Fibroblast of mammary gland (primary cell): ENCODE measurements around the gene IL1RAPL2.
"Not testable (repeated sequence)": the region's sequence is repeated elsewhere in the genome, so short reads cannot be mapped to it uniquely, and the experiment has no call there.

Experiments
- DNase-seq: peaks from one replicate; pipeline ENCODE4 v3.0.0-alpha.2; 2010; ENCODE audit warnings: low read depth
- H3K4me3 ChIP-seq: 2 replicates; pipeline ENCODE4 v1.5.1; 2011; ENCODE audit warnings: low read depth, mild to moderate bottlenecking, low read length, moderate library complexity; ENCODE audit not compliant: control insufficient read depth
- CTCF ChIP-seq: conservative IDR thresholded peaks from 2 replicates; pipeline ENCODE4 v1.5.1; 2011; ENCODE audit warnings: low read depth, low read length, inconsistent platforms; ENCODE audit not compliant: control insufficient read depth, insufficient read depth

The IL1RAPL2 gene

DNA sequence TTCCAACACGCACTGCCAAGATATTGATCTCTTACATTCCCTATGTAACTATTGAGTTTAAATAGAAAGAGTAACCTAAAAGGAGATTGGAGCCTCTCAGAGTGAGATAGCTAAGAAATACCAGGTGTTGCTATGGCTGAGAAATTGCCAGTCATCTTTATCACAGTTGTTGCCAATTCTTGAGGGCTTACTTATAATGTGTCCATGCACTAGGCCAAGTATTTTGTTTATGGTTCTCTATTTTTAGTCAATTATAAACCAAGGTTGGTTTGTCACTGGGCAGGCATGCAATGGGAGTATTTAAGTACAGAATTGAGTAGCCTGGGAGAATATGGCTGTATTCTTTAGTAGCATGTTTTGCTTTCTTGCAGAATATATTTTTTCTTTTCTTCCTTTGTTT lies 452.9 kb downstream of the IL1RAPL2 start:
- no peak for DNase-seq
- no peak for TF ChIP-seq CTCF
- no peak overlapping the region for H3K4me3 ChIP-seq

DNA sequence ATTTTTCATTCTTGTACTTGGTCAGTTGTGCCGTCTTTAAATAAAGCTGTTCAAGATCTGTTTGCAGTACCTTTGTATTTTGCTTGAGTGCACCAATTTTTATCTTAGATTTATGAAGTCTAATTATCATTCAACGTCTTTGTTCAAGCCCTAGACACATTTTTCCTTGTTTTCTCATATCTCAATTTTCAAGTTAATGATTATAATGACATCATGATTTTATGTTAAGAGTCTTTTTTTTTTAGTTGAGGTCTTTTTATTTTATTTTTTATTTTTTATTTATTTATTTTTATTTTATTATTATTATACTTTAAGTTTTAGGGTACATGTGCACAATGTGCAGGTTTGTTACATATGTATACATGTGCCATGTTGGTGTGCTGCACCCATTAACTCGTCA lies 463.0 kb downstream of the IL1RAPL2 start:
- not testable (repeated sequence) for DNase-seq, H3K4me3 ChIP-seq

- no peak overlapping the region for H3K4me3 ChIP-seq
- DNase-seq: no peak
- no peak for TF ChIP-seq CTCF
Measured at GRCh38 chrX:105038672-105039328, 472.8 kb downstream of the IL1RAPL2 start.

GRCh38 chrX:105050921-105051320 lies 484.9 kb downstream of the IL1RAPL2 start:
- no peak for DNase-seq
- H3K4me3 ChIP-seq: no peak overlapping the region
- no peak for TF ChIP-seq CTCF

- no peak for TF ChIP-seq CTCF
- no peak for DNase-seq
- no peak overlapping the region for H3K4me3 ChIP-seq
Measured at GRCh38 chrX:105051364-105051763, 485.4 kb downstream of the IL1RAPL2 start.

DNA sequence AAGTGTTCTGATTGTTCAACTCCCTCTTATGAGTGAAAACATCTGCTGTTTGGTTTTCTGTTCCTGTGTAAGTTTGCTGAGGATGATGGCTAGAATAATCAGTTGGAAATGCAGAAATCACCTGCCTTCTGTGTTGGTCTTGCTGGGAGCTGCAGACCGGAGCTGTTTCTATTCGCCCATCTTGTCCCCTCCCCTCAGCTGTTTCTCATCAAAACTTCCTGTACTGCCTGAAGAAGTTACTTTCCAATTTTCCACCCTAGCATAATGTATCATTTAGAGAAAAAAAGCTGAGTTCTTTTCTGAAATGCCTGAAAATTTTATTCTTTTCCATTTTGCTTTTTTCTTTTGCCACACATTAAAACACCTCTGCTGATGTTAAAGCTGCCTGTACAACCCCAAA lies 486.9 kb downstream of the IL1RAPL2 start:
- H3K4me3 ChIP-seq: no peak overlapping the region
- no peak for DNase-seq
- TF ChIP-seq CTCF: no peak

- no peak for TF ChIP-seq CTCF
- H3K4me3 ChIP-seq: no peak overlapping the region
- DNase-seq: no peak
Measured at GRCh38 chrX:105063743-105064142, 497.7 kb downstream of the IL1RAPL2 start.
